Activated T-helper 1 cell treated with anti-CD3 and anti-CD28 coated beads, Interleukin-12 subunit alpha, Interleukin-12 subunit beta, Interleukin-2, Interleukin-4 antibody, amounts not matched to agents 30 ng/mL and 10 ng/mL and 1 ng/mL, durations not matched to agents 14 hours and 24 hours and 36 hours (primary cell): Measurements from ENCODE around the gene ESYT3. TPM values are rescaled to one million over a fixed set of nuclear protein-coding genes. Genes with fewer than 3 reads are reported as not detected.
"Not testable (repeated sequence)": the region's sequence is repeated elsewhere in the genome, so short reads cannot be mapped to it uniquely, and the experiment has no call there.

Experiments used
- DNase-seq: peaks from one replicate; pipeline ENCODE4 v3.0.0; 2021; ENCODE audit warnings: low spot score
- H3K27ac Mint-ChIP-seq: one replicate; pipeline ENCODE4 v1.8.0; 2021; ENCODE audit warnings: mild to moderate bottlenecking, mixed read lengths
- H3K27me3 Mint-ChIP-seq: one replicate; pipeline ENCODE4 v1.8.0; 2022; ENCODE audit warnings: mild to moderate bottlenecking, moderate library complexity, mixed read lengths; ENCODE audit not compliant: insufficient read depth
- H3K36me3 Mint-ChIP-seq: one replicate; pipeline ENCODE4 v1.8.0; 2021; ENCODE audit warnings: low read depth, mixed read lengths
- H3K4me1 Mint-ChIP-seq: one replicate; pipeline ENCODE4 v1.8.0; 2021; ENCODE audit warnings: low read depth, mixed read lengths
- H3K4me3 Mint-ChIP-seq: one replicate; pipeline ENCODE4 v1.8.0; 2021; ENCODE audit warnings: mild to moderate bottlenecking, moderate library complexity, mixed read lengths
- H3K9me3 Mint-ChIP-seq: one replicate; pipeline ENCODE4 v1.8.0; 2021; ENCODE audit warnings: mixed read lengths
- intact Hi-C: fragments of 100-400 bp; cut with micrococcal nuclease; formaldehyde crosslinking; loops from one replicate; pipeline ENCODE4 v1.15.1; 2024
- total RNA-seq: library from RNA; stranded (reverse); gene quantifications from 2 replicates; pipeline ENCODE4 v1.2.3, GENCODE V29; 2022

ESYT3 gene
- total RNA-seq, 1 donor from 2014 or later: 0.44 TPM

DNA sequence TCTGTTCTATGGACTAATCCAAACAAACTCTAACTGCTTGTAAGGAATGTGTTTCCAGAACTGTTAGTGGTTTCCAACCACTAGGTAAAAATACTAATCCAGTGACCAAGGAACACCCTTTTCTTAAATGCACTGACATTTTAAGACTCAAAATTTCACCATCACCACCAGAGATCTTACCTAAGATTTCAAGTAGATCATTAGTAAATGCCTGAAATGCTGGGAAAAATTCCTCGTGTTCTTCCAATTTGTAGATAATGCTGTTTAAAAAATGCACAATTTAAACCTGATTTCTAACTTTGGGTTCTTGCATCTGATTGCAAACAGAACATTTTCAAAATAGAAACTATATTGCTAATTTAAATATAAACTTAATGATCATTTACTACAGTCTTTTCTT lies 63.4 kb downstream of the ESYT3 start:
- H3K4me1 Mint-ChIP-seq: peaks cover 12% of the 10 kb centered on the region
- H3K9me3 Mint-ChIP-seq: no peaks in the 10 kb centered on the region
- no peak overlapping the region for H3K27ac Mint-ChIP-seq
- DNase-seq: no peak
- no peaks in the 10 kb centered on the region for H3K27me3 Mint-ChIP-seq
- intact Hi-C loops: no loop called here
- no peak overlapping the region for H3K4me3 Mint-ChIP-seq
- peaks cover 4% of the 10 kb centered on the region for H3K36me3 Mint-ChIP-seq

DNA sequence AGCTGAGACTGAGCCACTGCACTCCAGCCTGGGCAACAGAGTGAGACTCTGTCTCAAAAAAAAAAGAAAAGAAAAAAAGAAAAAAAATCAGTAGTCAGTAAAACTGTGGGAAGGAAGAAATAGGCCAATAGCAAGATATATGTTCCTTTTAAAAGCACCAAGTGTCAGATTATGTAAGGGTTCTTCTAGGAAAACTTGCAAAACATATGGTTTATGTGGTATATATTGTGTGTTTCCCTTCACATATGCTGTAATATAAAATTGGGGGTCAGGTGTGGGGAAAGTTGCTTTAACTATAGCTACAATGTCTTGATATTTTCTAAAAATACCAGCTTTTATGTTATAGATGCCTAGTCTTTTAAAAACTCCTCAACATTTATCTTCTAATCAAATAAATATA lies 64.6 kb downstream of the ESYT3 start:
- no peak overlapping the region for H3K27ac Mint-ChIP-seq
- no peak for DNase-seq
- intact Hi-C loops: no loop called here
- H3K27me3 Mint-ChIP-seq: no peaks in the 10 kb centered on the region
- H3K36me3 Mint-ChIP-seq: peaks cover 5% of the 10 kb centered on the region
- H3K4me1 Mint-ChIP-seq: peaks cover 9% of the 10 kb centered on the region
- no peaks in the 10 kb centered on the region for H3K9me3 Mint-ChIP-seq
- no peak overlapping the region for H3K4me3 Mint-ChIP-seq

- Mint-ChIP-seq H3K4me1 (peaks cover 10% of the 10 kb centered on the region), H3K27me3 (no peaks in the 10 kb centered on the region), H3K4me3 (no peak overlapping the region), H3K36me3 (peaks cover 1% of the 10 kb centered on the region), H3K27ac (no peak overlapping the region), H3K9me3 (no peaks in the 10 kb centered on the region)
- no peak for DNase-seq
- intact Hi-C loops: no loop called here
These were observed 73.1 kb downstream of the ESYT3 start for GRCh38 chr3:138507524-138507923.

GRCh38 chr3:138509586-138509985 lies 75.2 kb downstream of the ESYT3 start:
- Mint-ChIP-seq H3K27ac (no peak overlapping the region), H3K36me3 (no peaks in the 10 kb centered on the region), H3K27me3 (no peaks in the 10 kb centered on the region), H3K4me1 (peaks cover 28% of the 10 kb centered on the region), H3K4me3 (no peak overlapping the region), H3K9me3 (no peaks in the 10 kb centered on the region)
- intact Hi-C loops: no loop called here
- no peak for DNase-seq

DNA sequence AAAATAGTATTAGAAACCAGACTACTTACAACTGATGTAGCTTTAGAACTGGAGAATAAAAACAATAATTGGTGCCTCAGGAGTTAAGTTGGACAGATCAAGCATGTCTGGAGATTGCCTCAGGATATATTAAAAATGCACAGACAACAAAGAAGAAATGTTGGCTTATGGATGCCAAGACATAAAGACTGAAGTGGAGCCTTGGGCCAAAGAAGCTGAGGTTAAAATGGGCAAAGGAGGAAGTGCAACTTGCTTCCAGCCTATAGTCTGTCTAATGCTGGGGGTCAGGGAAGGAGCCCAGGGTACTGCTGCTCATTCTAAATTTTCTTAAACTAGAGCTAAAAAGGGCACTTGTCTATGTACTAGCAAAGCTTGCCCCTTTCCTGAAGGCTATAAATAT lies 77.5 kb downstream of the ESYT3 start:
- H3K27me3 Mint-ChIP-seq: no peaks in the 10 kb centered on the region
- no peak overlapping the region for H3K27ac Mint-ChIP-seq
- DNase-seq: no peak
- H3K36me3 Mint-ChIP-seq: peaks cover 6% of the 10 kb centered on the region
- no peak overlapping the region for H3K4me3 Mint-ChIP-seq
- no peaks in the 10 kb centered on the region for H3K9me3 Mint-ChIP-seq
- peaks cover 28% of the 10 kb centered on the region for H3K4me1 Mint-ChIP-seq
- intact Hi-C loops: loop anchor here (5.0 to 10.0 kb wide), 4 partner anchors 80 to 843 kb away; partner anchors contain the start of genes ARMC8, CEP70 and PIK3CB

DNA sequence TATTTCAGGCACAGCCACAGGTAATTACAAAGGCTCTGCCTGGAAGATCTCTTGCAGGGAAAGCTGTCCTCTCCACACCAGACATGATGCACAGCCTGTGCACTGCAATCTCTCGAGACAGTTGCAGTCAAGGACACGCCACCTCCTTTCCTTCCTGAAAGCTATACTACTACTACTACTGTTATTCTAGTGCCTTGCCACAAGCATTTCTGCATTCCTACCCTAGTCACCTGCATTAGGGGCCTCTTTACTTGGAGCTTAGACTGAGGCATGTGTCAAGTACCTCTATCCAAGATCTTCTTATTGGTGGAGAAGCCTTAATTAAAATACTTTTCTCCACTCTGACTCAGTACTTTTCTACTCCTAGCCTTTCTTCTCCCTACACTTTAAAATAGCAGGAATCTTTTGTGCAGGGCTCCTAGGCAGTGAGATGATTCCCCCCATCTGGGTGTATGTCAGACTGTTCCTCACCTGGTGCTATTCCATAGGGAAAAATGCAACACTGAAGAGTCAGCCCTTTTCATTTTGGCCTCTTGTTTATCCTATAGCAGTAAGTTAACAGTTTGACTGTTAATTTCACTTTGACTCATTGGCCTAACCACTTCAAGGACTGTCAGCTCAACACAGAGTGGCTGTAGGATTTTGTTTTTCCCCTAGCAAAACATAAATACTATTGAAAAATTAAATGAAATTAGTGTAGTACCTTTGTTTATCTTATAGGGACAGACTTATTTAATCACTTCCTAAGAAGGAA lies 78.9 kb downstream of the ESYT3 start:
- Mint-ChIP-seq H3K27ac (peak overlapping the region; percentile 13), H3K36me3 (peaks cover 6% of the 10 kb centered on the region), H3K4me1 (peaks cover 28% of the 10 kb centered on the region), H3K9me3 (peaks cover 2% of the 10 kb centered on the region), H3K27me3 (no peaks in the 10 kb centered on the region), H3K4me3 (peak overlapping the region; percentile 37)
- DNase-seq: peak; percentile 3
- intact Hi-C loops: loop anchor here (1.0 to 10.0 kb wide), 5 partner anchors 58 to 842 kb away; partner anchors contain the start of genes ARMC8, CEP70 and PIK3CB

DNA sequence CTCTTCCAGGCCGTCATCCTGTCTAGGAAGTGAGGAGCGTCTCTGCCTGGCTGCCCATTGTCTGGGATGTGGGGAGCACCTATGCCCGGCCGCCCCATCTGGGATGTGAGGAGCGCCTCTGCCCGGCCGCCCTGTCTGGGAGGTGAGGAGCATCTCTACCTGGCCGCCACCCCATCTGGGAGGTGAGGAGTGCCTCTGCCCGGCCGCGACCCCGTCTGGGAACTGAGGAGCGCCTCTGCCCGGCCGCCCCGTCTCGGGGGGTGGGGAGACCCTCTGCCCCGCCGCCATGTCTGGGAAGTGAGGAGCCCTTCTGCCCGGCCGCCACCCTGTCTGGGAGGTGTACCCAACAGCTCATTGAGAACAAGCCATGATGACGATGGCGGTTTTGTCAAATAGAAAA lies 87.0 kb downstream of the ESYT3 start:
- H3K9me3 Mint-ChIP-seq, H3K4me1 Mint-ChIP-seq, H3K4me3 Mint-ChIP-seq, H3K27me3 Mint-ChIP-seq, H3K36me3 Mint-ChIP-seq, intact Hi-C loops, H3K27ac Mint-ChIP-seq, DNase-seq: not testable (repeated sequence)

Other genes starting within 250 kb of the ESYT3 start
- 42.9 and 54.3 TPM in 2 replicates for gene ARMC8, start 247.3 kb upstream of the ESYT3 start, total RNA-seq
- gene NME9, start 104.8 kb upstream of the ESYT3 start, total RNA-seq: not detected in 2 replicates
- gene MRAS, start 86.0 kb upstream of the ESYT3 start, total RNA-seq: 0.05 and 0.42 TPM in 2 replicates
- 2.4 and 3.1 TPM in 2 replicates for gene CEP70, start 159.6 kb downstream of the ESYT3 start, total RNA-seq
- gene FAIM, start 174.2 kb downstream of the ESYT3 start, total RNA-seq: 1.4 and 2.3 TPM in 2 replicates